Activated naive CD8-positive, alpha-beta T cell (primary cell): Measurements from ENCODE around the gene RPTOR.

ENCODE experiments used
- H3K27ac Mint-ChIP-seq: one replicate; pipeline ENCODE4 v1.8.0; 2021; ENCODE audit warnings: mixed read lengths
- H3K27me3 Mint-ChIP-seq: one replicate; pipeline ENCODE4 v1.8.0; 2021; ENCODE audit warnings: mixed read lengths
- H3K36me3 Mint-ChIP-seq: one replicate; pipeline ENCODE4 v1.8.0; 2021; ENCODE audit warnings: mixed read lengths
- H3K4me1 Mint-ChIP-seq: one replicate; pipeline ENCODE4 v1.8.0; 2021; ENCODE audit warnings: low read depth, mixed read lengths
- H3K4me3 Mint-ChIP-seq: one replicate; pipeline ENCODE4 v1.8.0; 2021; ENCODE audit warnings: mild to moderate bottlenecking, mixed read lengths
- H3K9me3 Mint-ChIP-seq: one replicate; pipeline ENCODE4 v1.8.0; 2021; ENCODE audit warnings: low read depth, mixed read lengths

Gene RPTOR

GRCh38 chr17:80822021-80822699, 277.5 kb downstream of the RPTOR start:
- no peak overlapping the region for H3K4me3 Mint-ChIP-seq
- H3K27me3 Mint-ChIP-seq, result no peaks in the 10 kb centered on the region
- H3K36me3 Mint-ChIP-seq, result peaks cover 3% of the 10 kb centered on the region
- no peak overlapping the region for H3K27ac Mint-ChIP-seq
- no peaks in the 10 kb centered on the region for H3K9me3 Mint-ChIP-seq
- peaks cover 34% of the 10 kb centered on the region for H3K4me1 Mint-ChIP-seq

- peaks cover 3% of the 10 kb centered on the region for H3K36me3 Mint-ChIP-seq
- no peak overlapping the region for H3K4me3 Mint-ChIP-seq
- no peaks in the 10 kb centered on the region for H3K27me3 Mint-ChIP-seq
- H3K9me3 Mint-ChIP-seq, result no peaks in the 10 kb centered on the region
- peaks cover 30% of the 10 kb centered on the region for H3K4me1 Mint-ChIP-seq
- H3K27ac Mint-ChIP-seq, result no peak overlapping the region
Observed at GRCh38 chr17:80822700-80823410, 278.2 kb downstream of the RPTOR start.

GRCh38 chr17:80824549-80825470, 280.2 kb downstream of the RPTOR start:
- Mint-ChIP-seq H3K9me3 (no peaks in the 10 kb centered on the region), H3K4me3 (no peak overlapping the region), H3K27ac (no peak overlapping the region), H3K36me3 (peaks cover 3% of the 10 kb centered on the region), H3K27me3 (no peaks in the 10 kb centered on the region), H3K4me1 (peaks cover 16% of the 10 kb centered on the region)

- Mint-ChIP-seq H3K36me3 (peaks cover 3% of the 10 kb centered on the region), H3K4me3 (no peak overlapping the region), H3K4me1 (peaks cover 9% of the 10 kb centered on the region), H3K27me3 (no peaks in the 10 kb centered on the region), H3K9me3 (no peaks in the 10 kb centered on the region), H3K27ac (no peak overlapping the region)
Observed at GRCh38 chr17:80825471-80826345, 281.1 kb downstream of the RPTOR start.

GRCh38 chr17:80826346-80826954, 281.8 kb downstream of the RPTOR start:
- peaks cover 11% of the 10 kb centered on the region for H3K4me1 Mint-ChIP-seq
- no peak overlapping the region for H3K27ac Mint-ChIP-seq
- H3K4me3 Mint-ChIP-seq, result no peak overlapping the region
- peaks cover 3% of the 10 kb centered on the region for H3K36me3 Mint-ChIP-seq
- H3K27me3 Mint-ChIP-seq, result no peaks in the 10 kb centered on the region
- H3K9me3 Mint-ChIP-seq, result no peaks in the 10 kb centered on the region

- no peak overlapping the region for H3K4me3 Mint-ChIP-seq
- no peaks in the 10 kb centered on the region for H3K9me3 Mint-ChIP-seq
- no peaks in the 10 kb centered on the region for H3K27me3 Mint-ChIP-seq
- no peak overlapping the region for H3K27ac Mint-ChIP-seq
- H3K4me1 Mint-ChIP-seq, result peaks cover 18% of the 10 kb centered on the region
- H3K36me3 Mint-ChIP-seq, result peaks cover 6% of the 10 kb centered on the region
Observed at GRCh38 chr17:80826955-80827645, 282.5 kb downstream of the RPTOR start.

GRCh38 chr17:80827646-80828643, 283.3 kb downstream of the RPTOR start:
- Mint-ChIP-seq H3K36me3 (peaks cover 6% of the 10 kb centered on the region), H3K4me1 (peaks cover 26% of the 10 kb centered on the region), H3K4me3 (no peak overlapping the region), H3K27ac (no peak overlapping the region), H3K9me3 (no peaks in the 10 kb centered on the region), H3K27me3 (no peaks in the 10 kb centered on the region)

GRCh38 chr17:80829166-80829813, 284.7 kb downstream of the RPTOR start:
- H3K27ac Mint-ChIP-seq, result peak overlapping the region; percentile 61

GRCh38 chr17:80830020-80830780, 285.6 kb downstream of the RPTOR start:
- Mint-ChIP-seq H3K9me3 (no peaks in the 10 kb centered on the region), H3K36me3 (peaks cover 2% of the 10 kb centered on the region), H3K4me3 (no peak overlapping the region), H3K27me3 (no peaks in the 10 kb centered on the region), H3K4me1 (peaks cover 39% of the 10 kb centered on the region), H3K27ac (peak overlapping the region; percentile 61)

More at GRCh38 chr17:80829166-80829813, 284.7 kb downstream of the RPTOR start:
- peaks cover 2% of the 10 kb centered on the region for H3K36me3 Mint-ChIP-seq
- H3K4me1 Mint-ChIP-seq, result peaks cover 36% of the 10 kb centered on the region
- no peak overlapping the region for H3K4me3 Mint-ChIP-seq
- no peaks in the 10 kb centered on the region for H3K27me3 Mint-ChIP-seq
- no peaks in the 10 kb centered on the region for H3K9me3 Mint-ChIP-seq

GRCh38 chr17:80831491-80831890, 286.9 kb downstream of the RPTOR start:
- Mint-ChIP-seq H3K27ac (peak overlapping the region; percentile 96), H3K36me3 (peaks cover 2% of the 10 kb centered on the region), H3K4me1 (peaks cover 42% of the 10 kb centered on the region), H3K9me3 (no peaks in the 10 kb centered on the region), H3K27me3 (no peaks in the 10 kb centered on the region), H3K4me3 (peak overlapping the region; percentile 79)

- H3K27ac Mint-ChIP-seq, result peak overlapping the region; percentile 96
- peak overlapping the region; percentile 79 for H3K4me3 Mint-ChIP-seq
- peaks cover 42% of the 10 kb centered on the region for H3K4me1 Mint-ChIP-seq
- no peaks in the 10 kb centered on the region for H3K9me3 Mint-ChIP-seq
- peaks cover 2% of the 10 kb centered on the region for H3K36me3 Mint-ChIP-seq
- no peaks in the 10 kb centered on the region for H3K27me3 Mint-ChIP-seq
Observed at GRCh38 chr17:80832266-80832676, 287.6 kb downstream of the RPTOR start.
